ENCODE measurements around the gene ZFAND2B. TPM values are rescaled to one million over a fixed set of nuclear protein-coding genes. Genes with fewer than 3 reads are reported as not detected.
A peak's percentile ranks its signal among the peaks of the same experiment; 100 is the strongest.

ZFAND2B gene
- total RNA-seq, 1 experiment from 2014 or later, result 31.4 TPM

DNA sequence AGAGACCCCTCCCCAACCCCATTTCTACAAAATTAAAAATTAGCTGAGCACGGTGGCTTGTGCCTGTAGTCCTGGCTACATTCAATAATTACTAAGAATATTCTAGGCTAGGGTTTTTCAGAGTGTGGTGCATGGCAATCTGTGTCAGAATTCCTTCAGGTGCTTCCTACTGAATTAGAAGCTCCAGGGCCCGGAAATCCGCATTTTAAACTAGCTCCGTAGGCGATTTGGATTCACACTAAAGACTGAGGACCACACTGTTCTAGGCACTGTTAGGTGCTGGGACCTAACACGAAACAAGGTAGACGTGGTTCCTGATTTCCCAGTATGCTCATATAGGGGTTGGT lies 628 bp upstream of the ZFAND2B start:
- Histone ChIP-seq H4K20me1 (ENCODE audit: insufficient read depth) (no peaks in the 10 kb centered on the region), H3K4me3 (replicated peaks in 1 of 2; ENCODE audit: low read depth in 1 of 2, low read length in 2 of 2) (peak overlapping the region; percentile 67), H3K27me3 (ENCODE audit: insufficient read depth, low read length) (no peaks in the 10 kb centered on the region), H3K4me2 (ENCODE audit: low read length) (peak overlapping the region; percentile 94), H3K4me1 (ENCODE audit: control insufficient read depth in 1 of 2, insufficient read depth in 2 of 2, low read length in 2 of 2) (peaks cover 11 to 17% of the 10 kb centered on the region in 2 experiments), H3K36me3 (ENCODE audit: control insufficient read depth in 1 of 2, insufficient read depth in 2 of 2, low read length in 2 of 2) (peaks cover 10 to 13% of the 10 kb centered on the region in 2 experiments; a peak in 3 of 4 replicates), H2AFZ (ENCODE audit: low read depth, low read length, poor library complexity, severe bottlenecking) (no peak overlapping the region), H3K79me2 (ENCODE audit: insufficient read depth, low read length) (no peaks in the 10 kb centered on the region), H3K9ac (ENCODE audit: low read length) (peak overlapping the region; percentile 77), H3K27ac (ENCODE audit: low read depth, low read length) (peak overlapping the region; percentile 68), H3K9me3 (ENCODE audit: control insufficient read depth in 1 of 2, insufficient read depth in 1 of 2, low read depth in 1 of 2, low read length in 2 of 2) (peaks cover 0 to 9% of the 10 kb centered on the region in 2 experiments; a peak in 2 of 4 replicates), H3K9me2 (ENCODE audit: insufficient read depth) (no peaks in the 10 kb centered on the region)
- POLR2A ChIA-PET, result interaction anchor here (1.0 to 2.2 kb wide), 5 partner anchors 9 to 43 kb away, joined by 3 to 18 read pairs (median 5); partner anchors contain the start of gene CNPPD1
- no peak; the same call in 1 of the 2 replicates for ATAC-seq
- RAD21 ChIA-PET (ENCODE audit: low non-redundant PET in 1 of 2, low total read pairs in 2 of 2, uncharacterized antibody in 2 of 2, unreplicated experiment in 2 of 2), result no interaction called here
- no peak for DNase-seq (ENCODE audit: low read depth, low spot score)
- CTCF ChIA-PET, result interaction anchor here (1.1 to 1.7 kb wide), 3 partner anchors 9 to 89 kb away, joined by 3 to 6 read pairs (median 5); no protein-coding TSS in a partner anchor
- BruUV-seq (replicated peaks), result no TSS peak
- TF ChIP-seq RAD21 (IDR thresholded peaks at IDR 0.05; ENCODE audit: low read depth) (no peak), ZFX (IDR thresholded peaks at IDR 0.05) (no peak), SIN3A (IDR thresholded peaks at IDR 0.05; ENCODE audit: low read depth) (no peak), TCF7L2 (IDR thresholded peaks at IDR 0.05; ENCODE audit: borderline replicate concordance, extremely low read depth, insufficient read depth, insufficient read length) (no peak), EGR1 (IDR thresholded peaks at IDR 0.05; ENCODE audit: low read depth) (no peak), JUND (IDR thresholded peaks at IDR 0.05) (no peak)
- intact Hi-C loops (cut with micrococcal nuclease), result loop anchor here (2.0 kb wide), 1 partner anchor 29 kb away; the partner anchor contains the start of gene CNPPD1

GRCh38 chr2:219207134-219207883 lies 727 bp downstream of the ZFAND2B start:
- Histone ChIP-seq H3K4me3 (replicated peaks in 1 of 2; ENCODE audit: low read depth in 1 of 2, low read length in 2 of 2) (peak overlapping the region; percentile 67), H4K20me1 (ENCODE audit: insufficient read depth) (no peaks in the 10 kb centered on the region), H3K27ac (ENCODE audit: low read depth, low read length) (peak overlapping the region; percentile 68), H3K9ac (ENCODE audit: low read length) (peak overlapping the region; percentile 77), H3K79me2 (ENCODE audit: insufficient read depth, low read length) (no peaks in the 10 kb centered on the region), H3K9me2 (ENCODE audit: insufficient read depth) (no peaks in the 10 kb centered on the region), H3K9me3 (ENCODE audit: control insufficient read depth in 1 of 2, insufficient read depth in 1 of 2, low read depth in 1 of 2, low read length in 2 of 2) (peaks cover 0 to 9% of the 10 kb centered on the region in 2 experiments; a peak in 2 of 4 replicates), H3K36me3 (ENCODE audit: control insufficient read depth in 1 of 2, insufficient read depth in 2 of 2, low read length in 2 of 2) (peaks cover 10 to 13% of the 10 kb centered on the region in 2 experiments; a peak in 3 of 4 replicates), H3K27me3 (ENCODE audit: insufficient read depth, low read length) (no peaks in the 10 kb centered on the region), H3K4me2 (ENCODE audit: low read length) (peak overlapping the region; percentile 94), H3K4me1 (ENCODE audit: control insufficient read depth in 1 of 2, insufficient read depth in 2 of 2, low read length in 2 of 2) (peaks cover 11 to 17% of the 10 kb centered on the region in 2 experiments), H2AFZ (ENCODE audit: low read depth, low read length, poor library complexity, severe bottlenecking) (no peak overlapping the region)
- ATAC-seq (peak; percentile 5), DNase-seq (ENCODE audit: low read depth, low spot score) (no peak)
- TSS peak; percentile 83 for BruUV-seq (replicated peaks)
- ChIA-PET CTCF (interaction anchor here (1.1 to 1.7 kb wide), 2 partner anchors 11 to 15 kb away, joined by 4 to 5 read pairs; partner anchors contain the start of gene ABCB6), POLR2A (interaction anchor here (0.8 to 2.2 kb wide), 4 partner anchors 10 to 42 kb away, joined by 4 to 18 read pairs (median 8); partner anchors contain the start of genes ANKZF1 and ATG9A), RAD21 (ENCODE audit: low non-redundant PET in 1 of 2, low total read pairs in 2 of 2, uncharacterized antibody in 2 of 2, unreplicated experiment in 2 of 2) (interaction anchor here in 1 of 2 experiments (0.6 kb wide), 1 partner anchor 8 kb away, joined by 9 read pairs; no protein-coding TSS in a partner anchor)
- intact Hi-C loops (cut with micrococcal nuclease), result loop anchor here (2.0 kb wide), 1 partner anchor 31 kb away; the partner anchor contains the start of gene CNPPD1
- TF ChIP-seq ZNF274 (IDR thresholded peaks at IDR 0.05; ENCODE audit: low read depth, low read length) (no peak), TCF7L2 (IDR thresholded peaks at IDR 0.05; ENCODE audit: borderline replicate concordance, extremely low read depth, insufficient read depth, insufficient read length) (no peak), ZFX (IDR thresholded peaks at IDR 0.05) (no peak), SRF (IDR thresholded peaks at IDR 0.05; ENCODE audit: low read depth) (no peak), YY1 (IDR thresholded peaks at IDR 0.05; ENCODE audit: extremely low read depth, insufficient replicate concordance, low read depth, low read length) (no peak), ELF1 (IDR thresholded peaks at IDR 0.05; ENCODE audit: borderline replicate concordance, low read depth) (no peak), EZH2 (IDR thresholded peaks at IDR 0.05) (no peak), CBX3 (IDR thresholded peaks at IDR 0.05; ENCODE audit: low read depth) (no peak), POLR2A (IDR thresholded peaks at IDR 0.05; ENCODE audit: borderline replicate concordance, extremely low read depth, insufficient read depth, insufficient read length) (no peak), POLR2AphosphoS5 (IDR thresholded peaks at IDR 0.05; ENCODE audit: low read depth, low read length) (no peak)
- TF ChIP-seq, protein P1, sequence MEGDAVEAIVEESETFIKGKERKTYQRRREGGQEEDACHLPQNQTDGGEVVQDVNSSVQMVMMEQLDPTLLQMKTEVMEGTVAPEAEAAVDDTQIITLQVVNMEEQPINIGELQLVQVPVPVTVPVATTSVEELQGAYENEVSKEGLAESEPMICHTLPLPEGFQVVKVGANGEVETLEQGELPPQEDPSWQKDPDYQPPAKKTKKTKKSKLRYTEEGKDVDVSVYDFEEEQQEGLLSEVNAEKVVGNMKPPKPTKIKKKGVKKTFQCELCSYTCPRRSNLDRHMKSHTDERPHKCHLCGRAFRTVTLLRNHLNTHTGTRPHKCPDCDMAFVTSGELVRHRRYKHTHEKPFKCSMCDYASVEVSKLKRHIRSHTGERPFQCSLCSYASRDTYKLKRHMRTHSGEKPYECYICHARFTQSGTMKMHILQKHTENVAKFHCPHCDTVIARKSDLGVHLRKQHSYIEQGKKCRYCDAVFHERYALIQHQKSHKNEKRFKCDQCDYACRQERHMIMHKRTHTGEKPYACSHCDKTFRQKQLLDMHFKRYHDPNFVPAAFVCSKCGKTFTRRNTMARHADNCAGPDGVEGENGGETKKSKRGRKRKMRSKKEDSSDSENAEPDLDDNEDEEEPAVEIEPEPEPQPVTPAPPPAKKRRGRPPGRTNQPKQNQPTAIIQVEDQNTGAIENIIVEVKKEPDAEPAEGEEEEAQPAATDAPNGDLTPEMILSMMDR (IDR thresholded peaks at IDR 0.05 in 2 of 3, conservative IDR thresholded peaks at IDR 0.05 in 1 of 3; ENCODE audit: borderline replicate concordance in 1 of 3, insufficient read depth in 1 of 3, low read depth in 2 of 3, low read length in 2 of 3), result no peak
- TF ChIP-seq, protein P2, sequence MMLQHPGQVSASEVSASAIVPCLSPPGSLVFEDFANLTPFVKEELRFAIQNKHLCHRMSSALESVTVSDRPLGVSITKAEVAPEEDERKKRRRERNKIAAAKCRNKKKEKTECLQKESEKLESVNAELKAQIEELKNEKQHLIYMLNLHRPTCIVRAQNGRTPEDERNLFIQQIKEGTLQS (IDR thresholded peaks at IDR 0.05), result no peak
